ENCODE data around the gene IGLON5.

- TF ChIP-seq ZNF121 (CRISPR knock-in tag; IDR thresholded peaks at IDR 0.05) (no peak), TP53 (CRISPR knock-in tag; IDR thresholded peaks at IDR 0.05) (no peak), CTCF (IDR thresholded peaks at IDR 0.05) (no peak), CREB1 (CRISPR knock-in tag; IDR thresholded peaks at IDR 0.05) (no peak), ESRRA (CRISPR knock-in tag; IDR thresholded peaks at IDR 0.05; ENCODE audit: borderline replicate concordance) (no peak)
Observed at GRCh38 chr19:51329411-51329810, 18.0 kb downstream of the IGLON5 start.

Data from WTC11 (cell line).